HUES6 (cell line): ENCODE measurements around the gene TBXAS1.

Experiments
- H3K27ac ChIP-seq: 2 replicates; pipeline ENCODE4 v1.7.0; 2013; ENCODE audit warnings: low read depth, mild to moderate bottlenecking, low read length, inconsistent platforms
- H3K27me3 ChIP-seq: 2 replicates; pipeline ENCODE4 v1.6.1; 2013; ENCODE audit warnings: low read length; ENCODE audit not compliant: control insufficient read depth, insufficient read depth
- H3K36me3 ChIP-seq: 2 replicates; pipeline ENCODE4 v1.6.1; 2013; ENCODE audit warnings: low read length; ENCODE audit not compliant: control insufficient read depth, insufficient read depth
- H3K4me1 ChIP-seq: 2 replicates; pipeline ENCODE4 v1.6.1; 2013; ENCODE audit warnings: low read length; ENCODE audit not compliant: control insufficient read depth, insufficient read depth
- H3K4me3 ChIP-seq: 2 replicates; pipeline ENCODE4 v1.5.1; 2013; ENCODE audit warnings: low read depth, low read length
- H3K9ac ChIP-seq: one replicate; pipeline ENCODE4 v1.6.1; 2013; ENCODE audit warnings: mild to moderate bottlenecking, low read length
- H3K9me3 ChIP-seq: 2 replicates; pipeline ENCODE4 v1.6.1; 2013; ENCODE audit warnings: low read depth, low read length; ENCODE audit not compliant: control insufficient read depth, insufficient read depth

The TBXAS1 gene

DNA sequence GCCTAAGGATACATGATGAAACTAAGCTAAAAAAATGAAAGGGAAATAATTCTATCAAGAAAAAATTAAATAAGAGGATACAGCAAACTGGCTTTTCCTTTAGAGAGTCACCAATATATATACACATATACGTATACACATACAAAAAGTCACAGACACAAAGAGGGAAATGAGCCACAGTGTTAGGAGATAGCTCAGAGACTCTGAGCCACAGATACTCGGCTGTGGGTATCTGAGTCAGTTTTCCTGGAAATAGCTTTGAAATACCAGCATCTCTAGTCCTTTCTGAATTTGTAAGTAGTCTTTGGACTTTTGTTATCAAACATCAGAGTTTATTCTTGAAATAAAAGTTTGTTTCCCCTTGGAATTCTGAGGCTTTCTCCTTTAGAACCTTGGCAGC is 111.8 kb downstream of the TBXAS1 start:
- Histone ChIP-seq H3K9ac (no peak overlapping the region), H3K4me3 (no peak overlapping the region), H3K27ac (no peak overlapping the region), H3K9me3 (peaks cover 5% of the 10 kb centered on the region; the same call in 1 of the 2 replicates), H3K27me3 (no peaks in the 10 kb centered on the region), H3K4me1 (peaks cover 13% of the 10 kb centered on the region; the same call in 1 of the 2 replicates), H3K36me3 (no peaks in the 10 kb centered on the region)

GRCh38 chr7:139941421-139941820 is 112.4 kb downstream of the TBXAS1 start:
- no peaks in the 10 kb centered on the region for H3K27me3 ChIP-seq
- H3K4me1 ChIP-seq = 0 out of 2 replicates have a peak, but pooled peaks cover 8% of the 10 kb centered on the region
- H3K36me3 ChIP-seq = no peaks in the 10 kb centered on the region
- no peak overlapping the region for H3K9ac ChIP-seq
- peaks cover 5% of the 10 kb centered on the region; the same call in 1 of the 2 replicates for H3K9me3 ChIP-seq
- H3K4me3 ChIP-seq = no peak overlapping the region
- no peak overlapping the region for H3K27ac ChIP-seq

GRCh38 chr7:139941866-139942265 is 112.8 kb downstream of the TBXAS1 start:
- Histone ChIP-seq H3K9ac (no peak overlapping the region), H3K4me3 (no peak overlapping the region), H3K36me3 (no peaks in the 10 kb centered on the region), H3K27me3 (no peaks in the 10 kb centered on the region), H3K9me3 (peaks cover 9% of the 10 kb centered on the region; the same call in 1 of the 2 replicates), H3K27ac (no peak overlapping the region), H3K4me1 (0 out of 2 replicates have a peak, but pooled peaks cover 4% of the 10 kb centered on the region)

DNA sequence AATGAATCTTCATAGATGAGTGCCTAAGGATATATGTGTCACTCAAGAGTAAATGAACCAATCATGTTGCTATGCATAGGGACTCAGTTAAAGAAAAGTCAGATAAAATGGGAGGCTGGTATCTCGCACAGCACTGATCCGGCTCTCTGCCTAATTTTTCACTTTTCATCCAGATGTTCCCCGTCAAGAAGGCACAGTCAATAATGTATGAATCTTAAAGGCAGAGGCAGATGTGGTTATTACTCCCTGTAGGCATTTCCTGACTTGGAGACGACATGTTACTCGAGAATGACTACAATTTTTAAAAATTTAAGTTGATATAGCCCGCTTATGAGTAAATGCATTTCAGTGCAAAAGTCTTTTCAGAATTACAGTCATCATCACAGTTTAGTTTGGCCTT is 113.6 kb downstream of the TBXAS1 start:
- H3K9ac ChIP-seq = no peak overlapping the region

GRCh38 chr7:139943401-139943800 is 114.3 kb downstream of the TBXAS1 start:
- Histone ChIP-seq H3K27me3 (no peaks in the 10 kb centered on the region), H3K36me3 (no peaks in the 10 kb centered on the region), H3K4me1 (no peaks in the 10 kb centered on the region), H3K9me3 (peaks cover 16% of the 10 kb centered on the region; the same call in 1 of the 2 replicates), H3K9ac (no peak overlapping the region), H3K4me3 (no peak overlapping the region), H3K27ac (no peak overlapping the region)

More for the DNA sequence above, 113.6 kb downstream of the TBXAS1 start:
- Histone ChIP-seq H3K4me1 (no peaks in the 10 kb centered on the region), H3K27ac (no peak overlapping the region), H3K27me3 (no peaks in the 10 kb centered on the region), H3K9me3 (peaks cover 15% of the 10 kb centered on the region; the same call in 1 of the 2 replicates), H3K36me3 (no peaks in the 10 kb centered on the region), H3K4me3 (no peak overlapping the region)

DNA sequence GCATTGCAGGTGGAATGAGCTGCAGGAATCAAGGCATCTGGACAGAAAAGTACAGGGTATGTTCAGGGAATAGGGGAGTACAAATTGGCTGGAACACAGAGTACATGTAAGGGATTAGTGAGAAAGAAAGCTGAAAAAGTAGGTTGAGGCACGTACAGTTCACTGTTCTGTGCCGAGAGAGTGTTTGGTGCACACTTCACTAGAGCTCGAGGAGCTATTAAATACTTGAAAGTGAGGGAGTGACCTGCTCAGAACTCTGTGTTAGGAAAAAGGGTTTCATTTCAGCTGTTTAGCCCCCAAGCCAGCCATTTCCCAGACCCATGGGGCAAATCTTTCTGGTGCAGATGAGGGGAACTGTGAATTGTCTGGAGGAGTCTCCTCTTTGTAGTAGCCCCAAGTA is 115.2 kb downstream of the TBXAS1 start:
- Histone ChIP-seq H3K9me3 (peaks cover 16% of the 10 kb centered on the region; the same call in 1 of the 2 replicates), H3K27me3 (no peaks in the 10 kb centered on the region), H3K4me1 (no peaks in the 10 kb centered on the region), H3K9ac (no peak overlapping the region), H3K4me3 (no peak overlapping the region), H3K36me3 (no peaks in the 10 kb centered on the region), H3K27ac (no peak overlapping the region)

DNA sequence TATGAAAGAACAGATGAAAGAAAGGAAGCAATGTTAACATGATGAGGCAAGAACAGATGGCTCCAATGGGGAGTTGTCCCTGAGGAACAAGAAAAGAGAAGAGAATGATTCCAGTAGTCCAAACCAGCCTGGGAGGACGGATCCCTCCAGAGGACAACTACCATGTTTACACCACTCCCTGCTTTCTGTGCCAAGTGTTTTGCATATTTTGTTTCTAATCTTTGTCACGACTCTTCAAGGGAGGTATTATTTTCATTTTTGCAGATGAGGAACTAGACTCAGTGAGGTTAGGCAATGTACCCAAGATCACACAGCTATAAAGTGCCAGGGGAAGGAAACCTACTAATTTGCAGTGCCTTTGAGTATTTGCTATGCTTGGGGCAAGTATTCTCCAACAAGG is 117.5 kb downstream of the TBXAS1 start:
- Histone ChIP-seq H3K9ac (no peak overlapping the region), H3K4me1 (no peaks in the 10 kb centered on the region), H3K36me3 (no peaks in the 10 kb centered on the region), H3K27me3 (no peaks in the 10 kb centered on the region), H3K4me3 (no peak overlapping the region), H3K9me3 (peaks cover 16% of the 10 kb centered on the region; the same call in 1 of the 2 replicates), H3K27ac (no peak overlapping the region)

- peaks cover 16% of the 10 kb centered on the region; the same call in 1 of the 2 replicates for H3K9me3 ChIP-seq
- no peaks in the 10 kb centered on the region for H3K27me3 ChIP-seq
- H3K27ac ChIP-seq = no peak overlapping the region
- H3K4me1 ChIP-seq = no peaks in the 10 kb centered on the region
- no peaks in the 10 kb centered on the region for H3K36me3 ChIP-seq
- no peak overlapping the region for H3K4me3 ChIP-seq
- H3K9ac ChIP-seq = no peak overlapping the region
Measured at GRCh38 chr7:139947021-139947420, 118.0 kb downstream of the TBXAS1 start.

GRCh38 chr7:139948167-139948566 is 119.1 kb downstream of the TBXAS1 start:
- Histone ChIP-seq H3K9me3 (peaks cover 16% of the 10 kb centered on the region; the same call in 1 of the 2 replicates), H3K4me1 (no peaks in the 10 kb centered on the region), H3K36me3 (no peaks in the 10 kb centered on the region), H3K4me3 (no peak overlapping the region), H3K27me3 (no peaks in the 10 kb centered on the region), H3K27ac (no peak overlapping the region), H3K9ac (no peak overlapping the region)

GRCh38 chr7:139948587-139949335 is 119.7 kb downstream of the TBXAS1 start:
- no peak overlapping the region for H3K4me3 ChIP-seq
- H3K4me1 ChIP-seq = no peaks in the 10 kb centered on the region; the same call in 1 of the 2 replicates
- H3K9ac ChIP-seq = no peak overlapping the region
- no peaks in the 10 kb centered on the region for H3K27me3 ChIP-seq
- H3K9me3 ChIP-seq = peaks cover 16% of the 10 kb centered on the region; the same call in 1 of the 2 replicates
- no peaks in the 10 kb centered on the region for H3K36me3 ChIP-seq
- no peak overlapping the region for H3K27ac ChIP-seq

DNA sequence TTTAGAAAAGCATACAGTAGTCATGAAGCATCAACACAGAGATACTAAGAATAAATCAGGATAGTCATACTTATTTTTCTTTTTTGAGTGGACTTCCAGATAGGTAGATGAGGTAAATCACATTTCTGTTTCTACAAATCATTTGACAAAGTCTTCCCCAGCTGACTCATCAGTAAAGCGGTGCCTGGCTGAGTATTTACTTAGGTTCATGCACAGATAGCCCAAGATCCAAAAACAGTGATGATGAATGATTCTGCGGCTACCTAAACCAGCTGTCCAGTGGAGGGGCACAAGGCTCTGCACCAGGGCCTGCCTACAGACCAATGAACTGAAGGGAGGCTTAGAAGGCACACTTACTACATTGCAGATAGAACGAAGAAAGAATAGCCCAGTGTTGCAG is 120.6 kb downstream of the TBXAS1 start:
- Histone ChIP-seq H3K4me3 (no peak overlapping the region), H3K27ac (no peak overlapping the region), H3K9me3 (peaks cover 16% of the 10 kb centered on the region; the same call in 1 of the 2 replicates), H3K27me3 (no peaks in the 10 kb centered on the region), H3K9ac (no peak overlapping the region), H3K4me1 (no peaks in the 10 kb centered on the region; the same call in 1 of the 2 replicates), H3K36me3 (no peaks in the 10 kb centered on the region)
